Fibroblast of gingiva (primary cell): ENCODE results near the gene HTRA3.

ENCODE experiments used
- DNase-seq: peaks from one replicate; pipeline ENCODE4 v3.0.0-alpha.2; 2011; ENCODE audit warnings: low read depth

Gene HTRA3

DNA sequence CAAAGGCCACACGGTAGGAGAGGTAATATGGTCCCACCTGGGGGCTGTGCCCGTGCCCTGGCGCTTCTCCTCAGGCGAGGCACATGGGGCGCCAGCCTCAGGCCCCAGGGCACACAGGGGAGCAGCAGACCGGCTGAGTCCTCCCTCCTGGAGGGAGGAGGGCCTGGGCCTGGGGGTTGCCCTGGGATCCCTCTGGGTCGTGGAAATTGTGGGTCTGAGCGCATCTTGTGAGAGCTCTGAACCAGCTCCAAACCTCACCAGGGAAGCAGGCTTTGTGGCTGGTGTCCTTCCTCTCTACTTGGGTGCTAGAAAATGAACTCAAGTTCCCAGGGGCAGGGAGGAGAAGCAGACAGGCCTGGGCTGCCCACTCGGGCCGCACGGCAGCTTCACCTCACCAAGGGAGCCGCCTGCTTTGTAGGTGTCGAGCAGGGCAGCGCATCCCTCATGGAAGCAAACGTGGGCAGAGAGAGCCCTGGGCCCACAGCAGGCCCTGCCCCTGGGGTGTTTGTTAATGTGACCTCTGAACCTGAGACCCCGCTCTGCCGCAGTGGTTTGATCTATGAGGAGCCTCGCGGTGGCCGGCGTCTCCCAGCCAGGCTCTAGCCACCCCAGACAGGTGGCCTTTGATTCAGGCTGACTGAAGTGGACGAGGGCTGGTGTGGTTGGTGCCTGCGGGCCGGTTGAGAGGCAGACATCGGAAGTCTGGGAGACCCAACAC lies 10.8 kb downstream of the HTRA3 start:
- DNase-seq, result no peak

- no peak for DNase-seq
These were observed 11.4 kb downstream of the HTRA3 start for GRCh38 chr4:8280876-8281440.

DNA sequence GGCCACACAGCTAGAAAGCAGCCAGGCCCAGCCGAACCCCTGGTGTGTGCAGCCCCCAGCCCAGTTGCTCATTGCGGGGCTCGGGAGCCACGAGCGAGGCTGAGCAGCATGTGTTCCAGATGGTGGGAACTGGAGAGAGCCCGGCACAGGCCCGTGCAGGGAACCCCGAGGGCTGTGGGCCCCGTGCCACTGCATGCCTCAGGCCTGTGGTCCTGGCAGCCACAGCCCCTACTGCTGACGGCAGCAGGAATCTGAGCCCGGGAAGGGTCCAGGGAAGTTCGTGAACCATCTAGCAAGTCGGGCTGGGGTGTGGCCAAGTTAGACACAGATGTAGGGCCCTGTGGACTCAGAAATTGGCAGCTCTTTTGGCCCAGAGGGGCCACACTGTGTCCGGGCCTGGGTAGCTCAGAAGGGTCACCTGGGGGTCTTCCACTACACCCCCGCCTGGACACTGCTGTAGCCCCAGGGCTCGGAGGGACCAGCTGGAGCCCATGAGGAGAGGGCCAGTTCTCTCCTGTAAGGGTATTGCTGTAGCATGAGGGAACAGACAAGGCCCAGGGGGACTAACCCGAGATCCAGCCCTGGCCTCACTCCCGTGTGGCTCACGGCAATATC lies 12.1 kb downstream of the HTRA3 start:
- DNase-seq, result peak; percentile 87

- DNase-seq, result no peak
These were observed 12.6 kb downstream of the HTRA3 start for GRCh38 chr4:8282134-8282641.

DNA sequence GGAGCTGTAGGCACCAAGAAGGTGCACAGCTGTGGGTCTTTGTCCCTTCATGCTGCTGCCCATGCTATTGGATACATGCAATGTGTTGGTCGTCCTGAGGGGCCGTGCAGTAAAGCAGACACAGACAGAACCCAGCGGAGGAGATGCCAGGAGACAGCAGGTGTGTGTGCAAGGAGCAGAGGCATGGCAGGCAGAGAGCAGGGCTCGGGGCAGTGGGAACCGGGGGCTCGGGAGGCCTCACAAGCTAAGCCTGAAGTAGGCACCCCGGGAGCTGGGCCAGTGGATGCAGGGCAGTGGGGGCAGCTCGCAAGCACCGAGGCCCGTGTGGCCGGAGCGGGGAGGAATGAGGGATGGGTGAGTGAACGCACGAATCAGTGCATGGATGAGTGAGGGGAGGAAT lies 13.2 kb downstream of the HTRA3 start:
- DNase-seq, result no peak

DNA sequence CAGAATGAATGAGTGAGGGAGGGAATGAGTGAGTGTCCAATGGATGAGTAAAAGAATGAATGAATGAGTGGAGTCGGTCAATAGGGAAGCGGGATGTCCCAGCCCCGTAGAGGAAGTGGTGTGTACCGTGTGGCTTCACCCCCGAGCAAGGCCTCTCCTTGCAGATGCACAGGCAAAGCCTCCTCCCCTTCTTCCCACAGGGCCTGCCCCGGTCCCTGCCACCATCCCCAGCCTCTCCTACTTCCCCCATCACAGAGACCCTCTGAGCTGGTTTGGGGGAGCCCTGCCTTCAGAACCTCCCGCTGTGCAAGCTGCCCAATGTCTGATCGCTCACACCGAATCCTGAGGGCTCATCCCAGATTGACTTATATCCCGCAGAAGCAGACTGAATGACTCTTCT lies 13.6 kb downstream of the HTRA3 start:
- DNase-seq, result no peak

DNA sequence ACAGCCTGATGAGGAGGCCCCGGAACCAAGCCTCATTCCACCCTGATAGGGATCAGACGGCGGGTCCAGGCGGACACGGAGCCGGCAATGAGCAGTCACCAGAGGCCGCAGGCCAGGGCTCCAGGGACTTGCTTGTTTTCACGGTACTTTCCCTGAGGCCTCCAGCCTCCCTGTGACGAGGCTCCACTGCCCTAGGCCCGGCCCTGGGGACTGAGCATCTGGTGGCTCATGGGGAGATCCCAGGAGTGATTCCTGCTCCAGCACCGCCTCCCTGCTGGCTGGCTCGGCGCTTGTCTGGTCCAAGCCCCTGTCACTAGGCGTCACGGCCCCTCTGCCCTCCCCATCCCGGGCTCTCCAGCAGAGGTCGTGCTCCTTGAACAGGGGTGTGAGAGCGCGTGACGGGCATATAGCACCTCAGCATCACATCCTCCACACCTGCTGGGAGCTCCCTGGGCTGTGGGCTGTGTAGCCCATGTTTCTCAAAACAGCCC lies 14.1 kb downstream of the HTRA3 start:
- DNase-seq, result no peak

GRCh38 chr4:8284391-8284790 lies 14.8 kb downstream of the HTRA3 start:
- DNase-seq, result no peak

DNA sequence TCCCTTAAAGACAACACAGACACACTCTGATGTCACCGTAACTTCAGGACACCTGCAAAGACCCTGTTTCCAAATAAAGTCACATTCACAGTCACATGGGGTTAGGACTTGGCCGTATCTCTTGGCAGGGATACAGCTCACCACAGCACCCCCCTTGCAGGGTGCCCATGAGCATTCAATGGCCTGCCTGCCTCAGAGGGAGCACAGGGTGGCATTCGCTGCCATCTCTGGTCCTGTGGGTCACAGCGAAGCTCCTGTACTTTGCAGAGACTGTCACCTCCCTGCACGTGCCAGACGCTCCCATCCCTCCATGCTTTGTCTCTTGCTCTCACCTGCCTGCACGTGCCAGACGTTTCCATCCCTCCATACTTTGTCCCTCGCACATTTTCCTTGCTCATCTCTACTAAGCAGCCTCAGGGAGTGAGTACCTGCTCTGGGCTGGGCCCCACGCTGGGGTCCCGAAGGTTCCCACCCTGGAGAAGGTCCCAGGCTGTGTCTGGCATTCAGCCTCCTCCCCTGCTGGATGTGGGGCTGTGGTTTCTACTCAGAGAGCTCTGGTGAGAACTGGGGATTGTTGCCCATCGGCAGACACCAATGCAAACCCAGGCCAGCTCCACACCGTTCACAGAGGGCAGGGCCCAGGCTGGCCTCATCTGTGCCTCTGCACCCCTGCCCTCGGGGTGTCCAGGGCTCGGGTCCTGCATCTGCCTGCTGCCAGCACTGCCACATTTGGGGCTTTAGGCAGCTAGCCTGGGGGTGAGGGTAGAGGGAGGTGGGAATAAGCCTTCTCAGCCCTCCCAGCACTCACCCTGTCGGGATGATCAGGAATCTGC lies 15.8 kb downstream of the HTRA3 start:
- DNase-seq, result no peak

- no peak for DNase-seq
These were observed 16.6 kb downstream of the HTRA3 start for GRCh38 chr4:8285976-8286718.

DNA sequence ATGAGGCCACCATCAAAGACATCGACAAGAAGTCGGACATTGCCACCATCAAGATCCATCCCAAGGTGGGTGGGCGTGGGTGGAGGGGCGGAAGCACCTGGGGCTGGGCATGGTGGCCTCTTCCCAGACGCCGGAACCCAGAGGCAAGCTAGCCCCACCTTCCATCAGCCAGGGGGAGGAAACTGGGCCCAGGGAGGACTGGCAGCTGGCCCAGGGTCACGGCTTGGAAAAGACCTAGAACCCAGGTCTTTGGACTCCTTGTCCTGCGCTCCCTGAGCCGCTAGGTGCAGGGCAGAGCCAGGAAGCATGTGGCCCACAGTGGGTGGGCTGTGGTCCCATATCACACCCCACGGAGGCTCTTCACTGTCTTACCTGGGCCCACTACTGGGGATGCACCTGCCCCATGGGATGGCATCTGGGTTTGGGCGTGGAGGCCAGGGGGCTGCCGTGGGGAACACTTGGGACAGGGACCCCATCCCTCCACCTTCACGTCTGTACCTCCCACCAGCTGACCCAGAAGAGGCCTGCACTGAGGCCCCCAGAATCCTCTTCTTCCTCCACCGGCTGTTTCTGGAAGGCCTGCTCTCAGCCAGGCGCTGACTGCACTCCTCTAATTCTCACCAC lies 17.3 kb downstream of the HTRA3 start:
- DNase-seq, result no peak

DNA sequence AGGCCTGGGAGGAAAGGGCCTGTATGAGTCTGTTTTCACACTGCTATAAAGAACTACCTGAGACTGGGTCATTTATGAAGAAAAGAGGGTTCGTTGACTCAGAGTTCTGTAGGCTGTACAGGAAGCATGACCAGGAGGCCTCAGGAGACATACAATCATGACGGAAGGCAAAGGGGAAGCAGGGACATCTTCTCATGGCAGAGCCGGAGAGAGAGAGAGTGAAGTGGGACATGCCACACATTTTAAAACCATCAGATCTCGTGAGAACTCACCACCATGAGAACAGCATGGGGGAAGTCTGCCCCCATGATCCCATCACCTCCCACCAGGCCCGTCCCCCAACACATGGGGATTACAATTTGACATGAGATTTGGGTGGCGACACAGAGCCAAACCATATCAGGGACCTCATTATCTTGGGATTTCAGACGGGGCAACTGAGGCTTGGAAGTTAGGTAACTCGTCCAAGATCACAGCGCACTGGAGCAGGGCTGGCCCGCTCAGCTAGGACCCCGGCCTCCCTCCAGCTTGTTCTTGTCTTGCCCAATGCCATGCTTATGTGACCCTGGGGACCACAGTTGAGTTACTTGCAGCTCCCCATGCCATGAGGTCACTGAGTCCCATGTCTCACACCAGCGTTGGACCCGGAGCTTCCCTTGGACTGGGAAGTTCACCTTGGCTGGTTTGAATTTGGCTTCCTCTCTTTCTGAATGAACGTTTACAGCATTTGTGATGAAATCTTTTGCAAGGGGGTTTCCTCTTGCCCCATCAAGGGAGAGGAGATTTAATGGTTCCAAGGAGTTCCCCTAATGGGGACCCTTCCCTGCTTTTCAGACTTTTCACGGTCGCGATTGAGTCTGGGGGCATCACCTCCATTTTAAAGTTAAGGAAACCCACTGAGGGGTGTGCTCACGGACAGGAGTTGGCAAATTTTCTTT lies 18.1 kb downstream of the HTRA3 start:
- no peak for DNase-seq

- DNase-seq, result no peak
These were observed 19.7 kb downstream of the HTRA3 start for GRCh38 chr4:8289151-8289750.

GRCh38 chr4:8289956-8290700 lies 20.6 kb downstream of the HTRA3 start:
- no peak for DNase-seq

DNA sequence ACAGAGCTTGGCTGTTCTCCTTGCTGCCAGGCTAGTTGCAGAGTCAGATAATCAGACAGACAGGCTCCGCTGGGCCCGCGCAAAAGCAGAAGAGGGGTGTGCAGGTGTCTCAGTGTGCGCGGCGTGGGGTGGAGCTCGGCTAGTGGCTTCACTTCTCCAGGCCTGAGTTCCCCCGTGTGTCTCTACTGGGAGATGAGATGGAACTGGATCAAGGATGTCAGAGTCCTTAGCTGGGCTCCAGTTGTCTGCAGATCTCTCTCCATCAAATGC lies 21.1 kb downstream of the HTRA3 start:
- DNase-seq, result no peak

GRCh38 chr4:8291036-8291682 lies 21.6 kb downstream of the HTRA3 start:
- DNase-seq, result no peak

- no peak for DNase-seq
These were observed 22.3 kb downstream of the HTRA3 start for GRCh38 chr4:8291701-8292477.
